HCT116 (cell line): ENCODE results near the gene PRPF19. TPM values are rescaled to one million over a fixed set of nuclear protein-coding genes. Genes with fewer than 3 reads are reported as not detected.

Experiments used
- ATAC-seq: fragments of 200-7000 bp; cut with Tn5 transposase; 2 replicates; pipeline ENCODE4 v1.9.1; 2020; ENCODE audit warnings: mild to moderate bottlenecking, moderate library complexity
- BruUV-seq: library from RNA; stranded (reverse); fragments of 400-500 nt; replicated peaks from 2 replicates; lab custom pipeline; 2021; lab: Mats Ljungman, UMichigan
- CTCF ChIA-PET: fragments of 300-600 bp; sonication (Branson Sonifier 250); formaldehyde crosslinking; loops from one replicate; lab custom pipeline; 2021; ENCODE audit warnings: antibody characterized with exemption; lab: Charles Lee
- POLR2A ChIA-PET: fragments of 300-600, 350-600 bp; sonication (Branson Sonifier 250); formaldehyde crosslinking; loops from one replicate; lab custom pipeline; 2021; ENCODE audit warnings: antibody characterized with exemption; lab: Charles Lee
- RAD21 ChIA-PET, 2 experiments: fragments of 300-600 bp; sonication (Branson Sonifier 250); formaldehyde crosslinking; loops; one replicate each; lab custom pipeline; 2023; ENCODE audit warnings: low total read pairs in 2 of 2; ENCODE audit not compliant: uncharacterized antibody in 2 of 2, unreplicated experiment in 2 of 2, low non-redundant PET in 1 of 2; lab: Charles Lee
- DNase-seq: peaks from one replicate; pipeline ENCODE4 v3.0.0-alpha.2; 2010; ENCODE audit warnings: low read depth, low spot score
- H2AFZ ChIP-seq: fragments of 200-600 bp; shearing (Covaris generic), sonication (generic); 2 replicates; pipeline ENCODE4 v1.6.1; 2017; ENCODE audit warnings: low read depth, mixed run types, mixed read lengths, antibody characterized with exemption, low read length; ENCODE audit not compliant: poor library complexity, severe bottlenecking
- H3K27ac ChIP-seq: 2 replicates; pipeline ENCODE4 v1.5.1; 2012; ENCODE audit warnings: low read depth, low read length
- H3K27me3 ChIP-seq: fragments of 200-600 bp; sonication (generic); 2 replicates; pipeline ENCODE4 v1.6.1; 2016; ENCODE audit warnings: mixed run types, low read length, mixed read lengths; ENCODE audit not compliant: insufficient read depth
- H3K36me3 ChIP-seq, 2 experiments: fragments of 200-500 bp in 1 of 2; fragments of 200-600 bp in 1 of 2; sonication (Bioruptor generic) in 1 of 2; sonication (generic) in 1 of 2; 2 replicates each; pipeline versions ENCODE4 v1.5.1 to v1.6.1; 2014 to 2016; ENCODE audit warnings: low read length in 2 of 2, inconsistent platforms in 1 of 2, mixed read lengths in 1 of 2, mixed run types in 1 of 2; ENCODE audit not compliant: insufficient read depth in 2 of 2, control insufficient read depth in 1 of 2
- H3K4me1 ChIP-seq, 2 experiments: fragments of 200-600 bp in 1 of 2; sonication (generic) in 1 of 2; 2 replicates each; pipeline versions ENCODE4 v1.5.1 to v1.6.1; 2012 to 2017; ENCODE audit warnings: low read length in 2 of 2, inconsistent platforms in 1 of 2, mild to moderate bottlenecking in 1 of 2, mixed read lengths in 1 of 2, mixed run types in 1 of 2, moderate library complexity in 1 of 2; ENCODE audit not compliant: insufficient read depth in 2 of 2, control insufficient read depth in 1 of 2
- H3K4me2 ChIP-seq: fragments of 200-600 bp; sonication (generic); 2 replicates; pipeline ENCODE4 v1.6.1; 2017; ENCODE audit warnings: mixed run types, low read length, mixed read lengths
- H3K4me3 ChIP-seq, 2 experiments: fragments of 200-600 bp in 1 of 2; sonication (generic) in 1 of 2; replicated peaks in 1 of 2; 2 replicates each; pipeline ENCODE4 v1.5.1; 2011 to 2016; ENCODE audit warnings: low read length in 2 of 2, control low read depth in 1 of 2, low read depth in 1 of 2, mild to moderate bottlenecking in 1 of 2, mixed read lengths in 1 of 2, mixed run types in 1 of 2
- H3K79me2 ChIP-seq: fragments of 200-600 bp; sonication (generic); 2 replicates; pipeline ENCODE4 v1.6.1; 2017; ENCODE audit warnings: mild to moderate bottlenecking, mixed run types, low read length, moderate library complexity, mixed read lengths; ENCODE audit not compliant: insufficient read depth
- H3K9ac ChIP-seq: fragments of 200-600 bp; sonication (generic); 2 replicates; pipeline ENCODE4 v1.6.1; 2016; ENCODE audit warnings: low read length, mixed read lengths
- H3K9me2 ChIP-seq: fragments of 200-600 bp; sonication (generic), shearing (Covaris generic); 2 replicates; pipeline ENCODE4 v1.6.1; 2017; ENCODE audit warnings: mixed run types, mild to moderate bottlenecking, moderate library complexity; ENCODE audit not compliant: insufficient read depth
- H3K9me3 ChIP-seq, 2 experiments: fragments of 200-500 bp in 1 of 2; fragments of 200-600 bp in 1 of 2; sonication (Bioruptor generic) in 1 of 2; sonication (generic) in 1 of 2; 2 replicates each; pipeline ENCODE4 v1.6.1; 2014 to 2017; ENCODE audit warnings: low read length in 2 of 2, mixed read lengths in 2 of 2, inconsistent platforms in 1 of 2, low read depth in 1 of 2, mild to moderate bottlenecking in 1 of 2, mixed run types in 1 of 2, moderate library complexity in 1 of 2; ENCODE audit not compliant: control insufficient read depth in 1 of 2, insufficient read depth in 1 of 2
- H4K20me1 ChIP-seq: fragments of 200-600 bp; sonication (generic), shearing (Covaris generic); 2 replicates; pipeline ENCODE4 v1.6.1; 2017; ENCODE audit warnings: mixed run types, mild to moderate bottlenecking, moderate library complexity; ENCODE audit not compliant: insufficient read depth
- CEBPB ChIP-seq: IDR thresholded peaks from 2 replicates; pipeline ENCODE4 v1.6.1; 2012; ENCODE audit warnings: low read depth
- EGR1 ChIP-seq: IDR thresholded peaks from 2 replicates; pipeline ENCODE4 v1.6.1; 2012; ENCODE audit warnings: low read depth
- ELF1 ChIP-seq: IDR thresholded peaks from 2 replicates; pipeline ENCODE4 v1.6.1; 2012; ENCODE audit warnings: low read depth, borderline replicate concordance
- EZH2 ChIP-seq: fragments of 200-600 bp; sonication (generic); IDR thresholded peaks from 2 replicates; pipeline ENCODE4 v1.6.1; 2017; ENCODE audit warnings: antibody characterized with exemption, mixed run types
- EZH2phosphoT487 ChIP-seq: fragments of 200-600 bp; IDR thresholded peaks from 2 replicates; pipeline ENCODE4 v1.6.1; 2018; ENCODE audit warnings: antibody characterized with exemption, borderline replicate concordance
- FOSL1 ChIP-seq: IDR thresholded peaks from 2 replicates; pipeline ENCODE4 v1.6.1; 2012; ENCODE audit warnings: low read depth
- POLR2A ChIP-seq: IDR thresholded peaks from 2 replicates; pipeline ENCODE4 v1.7.0; 2011; ENCODE audit warnings: borderline replicate concordance; ENCODE audit not compliant: insufficient read depth, insufficient read length; ENCODE audit errors: extremely low read depth
- POLR2AphosphoS5 ChIP-seq: IDR thresholded peaks from 2 replicates; pipeline ENCODE4 v1.6.1; 2011; ENCODE audit warnings: mild to moderate bottlenecking, low read depth, low read length, moderate library complexity
- RAD21 ChIP-seq: IDR thresholded peaks from 2 replicates; pipeline ENCODE4 v1.6.1; 2012; ENCODE audit warnings: low read depth, mild to moderate bottlenecking
- SP1 ChIP-seq: IDR thresholded peaks from 2 replicates; pipeline ENCODE4 v1.6.1; 2012; ENCODE audit warnings: low read depth
- TCF7L2 ChIP-seq: IDR thresholded peaks from 2 replicates; pipeline ENCODE4 v1.7.0; 2011; ENCODE audit warnings: borderline replicate concordance, inconsistent platforms; ENCODE audit not compliant: insufficient read depth, insufficient read length; ENCODE audit errors: extremely low read depth
- ZNF274 ChIP-seq: fragments of 200-500 bp; sonication (Bioruptor generic); IDR thresholded peaks from 2 replicates; pipeline ENCODE4 v1.6.1; 2014; ENCODE audit warnings: mild to moderate bottlenecking, low read depth, low read length, inconsistent platforms
- intact Hi-C: fragments of 100-400 bp; cut with micrococcal nuclease; formaldehyde crosslinking; loops from 2 replicates; pipeline ENCODE4 v1.10.0; 2022
- total RNA-seq: library from RNA; stranded (reverse); gene quantifications from one replicate; pipeline ENCODE4 v1.2.1, GENCODE V29; 2021; ENCODE audit not compliant: unreplicated experiment
- TF ChIP-seq, protein P1 (sequence below): IDR thresholded peaks from 2 replicates; pipeline ENCODE4 v1.6.1; 2011; ENCODE audit warnings: mild to moderate bottlenecking, low read length, moderate library complexity; ENCODE audit not compliant: insufficient replicate concordance; ENCODE audit errors: extremely low read depth
- TF ChIP-seq, protein P2 (sequence below): IDR thresholded peaks from 2 replicates; pipeline ENCODE4 v1.6.1; 2012

The PRPF19 gene
- total RNA-seq, 1 experiment from 2014 or later, result 156 TPM

DNA sequence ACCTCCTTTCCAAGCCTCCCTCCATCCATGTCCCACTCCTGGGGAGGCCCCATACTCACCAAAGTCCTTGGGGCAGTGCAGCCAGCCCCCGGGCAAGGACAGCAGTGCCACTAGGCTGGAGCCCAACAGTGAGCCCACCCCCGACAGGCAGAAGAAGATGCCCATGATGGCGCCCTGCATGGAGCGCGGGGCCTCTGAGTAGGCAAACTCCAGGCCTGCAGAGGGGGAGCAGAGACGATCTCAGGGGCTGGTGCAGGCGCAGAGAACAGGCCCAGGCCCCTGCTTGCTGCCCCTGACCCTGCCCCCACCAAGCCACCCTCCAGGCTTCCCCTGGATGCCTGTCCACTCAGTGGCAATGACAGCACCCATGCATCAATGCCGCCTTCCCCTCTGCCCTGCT is 31.4 kb upstream of the PRPF19 start:
- POLR2A ChIA-PET, result no interaction called here

More for the DNA sequence above, 31.4 kb upstream of the PRPF19 start:
- no peak overlapping the region for H3K4me2 ChIP-seq
- H3K27ac ChIP-seq, result no peak overlapping the region
- H3K9ac ChIP-seq, result no peak overlapping the region
- TF ChIP-seq POLR2A (no peak), POLR2AphosphoS5 (no peak), RAD21 (no peak), EZH2phosphoT487 (no peak), ELF1 (no peak), CEBPB (no peak), EZH2 (no peak), ZNF274 (no peak), FOSL1 (no peak), TCF7L2 (no peak), EGR1 (no peak), SP1 (no peak)
- TF ChIP-seq, protein P1, sequence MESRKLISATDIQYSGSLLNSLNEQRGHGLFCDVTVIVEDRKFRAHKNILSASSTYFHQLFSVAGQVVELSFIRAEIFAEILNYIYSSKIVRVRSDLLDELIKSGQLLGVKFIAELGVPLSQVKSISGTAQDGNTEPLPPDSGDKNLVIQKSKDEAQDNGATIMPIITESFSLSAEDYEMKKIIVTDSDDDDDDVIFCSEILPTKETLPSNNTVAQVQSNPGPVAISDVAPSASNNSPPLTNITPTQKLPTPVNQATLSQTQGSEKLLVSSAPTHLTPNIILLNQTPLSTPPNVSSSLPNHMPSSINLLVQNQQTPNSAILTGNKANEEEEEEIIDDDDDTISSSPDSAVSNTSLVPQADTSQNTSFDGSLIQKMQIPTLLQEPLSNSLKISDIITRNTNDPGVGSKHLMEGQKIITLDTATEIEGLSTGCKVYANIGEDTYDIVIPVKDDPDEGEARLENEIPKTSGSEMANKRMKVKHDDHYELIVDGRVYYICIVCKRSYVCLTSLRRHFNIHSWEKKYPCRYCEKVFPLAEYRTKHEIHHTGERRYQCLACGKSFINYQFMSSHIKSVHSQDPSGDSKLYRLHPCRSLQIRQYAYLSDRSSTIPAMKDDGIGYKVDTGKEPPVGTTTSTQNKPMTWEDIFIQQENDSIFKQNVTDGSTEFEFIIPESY, result no peak
- TF ChIP-seq, protein P2, sequence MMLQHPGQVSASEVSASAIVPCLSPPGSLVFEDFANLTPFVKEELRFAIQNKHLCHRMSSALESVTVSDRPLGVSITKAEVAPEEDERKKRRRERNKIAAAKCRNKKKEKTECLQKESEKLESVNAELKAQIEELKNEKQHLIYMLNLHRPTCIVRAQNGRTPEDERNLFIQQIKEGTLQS, result no peak
- CTCF ChIA-PET, result no interaction called here
- H3K9me2 ChIP-seq, result no peaks in the 10 kb centered on the region
- DNase-seq (no peak), ATAC-seq (no peak)
- no peaks in the 10 kb centered on the region for H3K9me3 ChIP-seq
- intact Hi-C loops, result no loop called here
- H3K4me1 ChIP-seq, result no peaks in the 10 kb centered on the region
- no peak overlapping the region for H2AFZ ChIP-seq
- no peaks in the 10 kb centered on the region for H4K20me1 ChIP-seq
- H3K36me3 ChIP-seq, result no peaks in the 10 kb centered on the region; a peak in 2 of 4 replicates
- RAD21 ChIA-PET, result no interaction called here
- no TSS peak for BruUV-seq
- H3K27me3 ChIP-seq, result 0 out of 2 replicates have a peak, but pooled peaks cover 11% of the 10 kb centered on the region
- no peaks in the 10 kb centered on the region for H3K79me2 ChIP-seq
- no peak overlapping the region for H3K4me3 ChIP-seq
